Right renal pelvis (tissue), 4 donors: ENCODE results near the gene DROSHA. TPM values are rescaled to one million over a fixed set of nuclear protein-coding genes. Genes with fewer than 3 reads are reported as not detected.

Experiments
- DNase-seq, 4 donors: peaks; one replicate each; pipeline ENCODE4 v3.0.0-alpha.2; 2013; ENCODE audit warnings: low read depth in 4 of 4, low spot score in 3 of 4, missing footprints in 1 of 4
- polyA plus RNA-seq, 4 donors: library from polyadenylated mRNA; unstranded; fragments of 120-200 nt; gene quantifications; one replicate each; pipeline ENCODE4 v1.2.1, GENCODE V29; 2013; ENCODE audit not compliant: insufficient read length in 4 of 4

DROSHA gene
- polyA plus RNA-seq, 4 donors: 83.9 to 97.9 (median 94.3) TPM

- no peak for DNase-seq
Observed at GRCh38 chr5:31530541-31531265, 1.2 kb downstream of the DROSHA start.

GRCh38 chr5:31523041-31523440 lies 8.9 kb downstream of the DROSHA start:
- no peak for DNase-seq

- DNase-seq: no peak
Observed at GRCh38 chr5:31516802-31517201, 15.1 kb downstream of the DROSHA start.

- DNase-seq: no peak
Observed at GRCh38 chr5:31511305-31511704, 20.6 kb downstream of the DROSHA start.

GRCh38 chr5:31504529-31504928 lies 27.4 kb downstream of the DROSHA start:
- no peak for DNase-seq

GRCh38 chr5:31502506-31502905 lies 29.4 kb downstream of the DROSHA start:
- no peak for DNase-seq

- no peak for DNase-seq
Observed at GRCh38 chr5:31500256-31500655, 31.6 kb downstream of the DROSHA start.

- no peak for DNase-seq
Observed at GRCh38 chr5:31496891-31497290, 35.0 kb downstream of the DROSHA start.

- no peak for DNase-seq
Observed at GRCh38 chr5:31496301-31496700, 35.6 kb downstream of the DROSHA start.

- DNase-seq: no peak
Observed at GRCh38 chr5:31495336-31495735, 36.6 kb downstream of the DROSHA start.

GRCh38 chr5:31492869-31493268 lies 39.0 kb downstream of the DROSHA start:
- no peak for DNase-seq

- DNase-seq: no peak
Observed at GRCh38 chr5:31487506-31487905, 44.4 kb downstream of the DROSHA start.

GRCh38 chr5:31486441-31486840 lies 45.5 kb downstream of the DROSHA start:
- no peak for DNase-seq

GRCh38 chr5:31485376-31486207 lies 46.3 kb downstream of the DROSHA start:
- peak in 3 of 4 donors; percentile 13 to 48 (median 20) for DNase-seq

- DNase-seq: no peak
Observed at GRCh38 chr5:31481531-31482165, 50.2 kb downstream of the DROSHA start.

GRCh38 chr5:31479706-31480105 lies 52.2 kb downstream of the DROSHA start:
- DNase-seq: no peak

- no peak for DNase-seq
Observed at GRCh38 chr5:31478901-31479300, 53.0 kb downstream of the DROSHA start.

GRCh38 chr5:31477971-31478370 lies 53.9 kb downstream of the DROSHA start:
- no peak for DNase-seq

- no peak for DNase-seq
Observed at GRCh38 chr5:31477516-31477915, 54.4 kb downstream of the DROSHA start.

- DNase-seq: peak; percentile 22 to 55 (median 34)
Observed at GRCh38 chr5:31476738-31477141, 55.2 kb downstream of the DROSHA start.

- no peak for DNase-seq
Observed at GRCh38 chr5:31471916-31472315, 60.0 kb downstream of the DROSHA start.
